ENCODE data around the gene HSPD1.

Gene HSPD1

GRCh38 chr2:197499594-197500502 lies at the start of gene HSPD1, which contains the start of gene HSPE1:
HSPD1 (minus strand) TSS chr2:197499840; CDS start chr2:197498848, 992 bp downstream.
HSPE1 (plus strand) TSS chr2:197500379; CDS start chr2:197500437, 58 bp downstream.
- DNase-seq (ENCODE audit: low read depth): peak; percentile 95

GRCh38 chr2:197548582-197548981 lies 48.9 kb upstream of the HSPD1 start:
- no peak for DNase-seq (ENCODE audit: low read depth)

DNA sequence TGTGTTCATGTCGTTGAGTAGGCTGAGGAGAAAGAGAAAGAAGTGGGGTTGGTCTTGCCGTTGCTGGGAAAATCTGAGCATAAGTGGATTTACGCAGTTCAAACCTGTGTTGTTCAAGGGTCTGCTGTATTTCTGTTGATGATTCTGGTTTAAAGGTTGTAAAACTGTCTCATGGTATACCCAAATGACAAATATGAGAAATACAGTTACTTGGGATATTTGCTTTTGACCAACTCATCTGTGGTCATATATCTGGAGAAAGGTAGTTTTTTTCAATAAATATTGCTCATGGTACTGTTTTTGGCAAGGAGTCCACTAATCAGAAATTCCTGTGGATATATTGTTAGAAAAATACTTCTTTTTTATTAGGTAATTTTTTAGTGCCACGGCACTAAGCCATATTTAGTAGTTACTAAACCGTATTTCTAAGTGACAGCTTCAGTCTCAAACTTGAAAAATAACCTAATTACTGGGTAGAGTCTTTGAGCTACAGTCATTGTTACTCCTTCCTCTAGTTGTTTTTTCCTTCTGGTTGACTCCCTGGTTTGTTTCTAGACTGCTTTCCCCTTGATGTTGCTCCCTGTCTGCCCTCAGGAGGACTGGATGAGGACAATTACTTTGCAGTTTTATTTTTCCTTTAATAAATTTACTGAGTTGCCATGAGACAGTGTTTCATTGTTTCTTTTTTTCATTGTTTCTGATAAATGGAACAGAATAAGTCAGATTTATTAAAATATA lies 47.7 kb upstream of the HSPD1 start:
- DNase-seq (ENCODE audit: low read depth): no peak

- no peak for DNase-seq (ENCODE audit: low read depth)
Measured at GRCh38 chr2:197543206-197543605, 43.6 kb upstream of the HSPD1 start.

DNA sequence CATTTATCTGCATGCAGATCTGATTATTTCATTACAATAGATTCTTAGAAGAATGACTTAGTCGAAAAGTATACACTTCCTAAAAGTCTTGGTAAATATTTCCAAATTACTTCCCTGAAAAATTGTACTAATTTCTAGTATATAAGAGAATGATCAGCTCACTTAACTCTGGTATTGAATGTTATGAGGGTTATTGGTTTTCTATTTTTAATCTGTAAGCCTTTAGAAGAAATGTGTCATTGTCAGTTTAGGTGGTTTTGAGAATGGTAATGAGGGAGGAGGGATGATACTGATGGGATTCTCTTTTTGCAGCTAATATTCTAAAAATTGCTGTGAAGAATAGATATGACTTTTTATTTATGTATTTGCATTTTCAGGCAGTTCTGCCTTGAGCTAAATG lies 40.1 kb upstream of the HSPD1 start:
- DNase-seq (ENCODE audit: low read depth): no peak

- DNase-seq (ENCODE audit: low read depth): no peak
Measured at GRCh38 chr2:197538412-197538811, 38.8 kb upstream of the HSPD1 start.

DNA sequence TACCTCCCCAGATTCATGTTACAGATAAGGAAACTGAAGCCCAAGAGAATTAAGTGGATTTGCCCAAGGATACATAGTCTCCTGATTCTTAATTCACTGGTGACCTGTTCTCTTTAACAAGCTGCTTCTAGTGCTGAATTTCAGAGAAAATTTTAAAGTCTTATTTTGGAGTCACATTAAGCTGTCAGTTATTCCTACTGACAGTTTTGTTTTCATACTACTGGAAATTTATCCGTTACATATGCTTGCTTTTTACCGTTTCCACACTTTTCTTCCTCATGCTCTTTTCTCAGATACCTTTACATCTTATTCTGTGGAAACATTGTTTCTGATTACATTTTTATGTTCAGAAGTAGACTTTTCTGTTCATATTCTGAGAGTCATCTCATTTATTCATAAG lies 17.5 kb upstream of the HSPD1 start:
- DNase-seq (ENCODE audit: low read depth): no peak

DNA sequence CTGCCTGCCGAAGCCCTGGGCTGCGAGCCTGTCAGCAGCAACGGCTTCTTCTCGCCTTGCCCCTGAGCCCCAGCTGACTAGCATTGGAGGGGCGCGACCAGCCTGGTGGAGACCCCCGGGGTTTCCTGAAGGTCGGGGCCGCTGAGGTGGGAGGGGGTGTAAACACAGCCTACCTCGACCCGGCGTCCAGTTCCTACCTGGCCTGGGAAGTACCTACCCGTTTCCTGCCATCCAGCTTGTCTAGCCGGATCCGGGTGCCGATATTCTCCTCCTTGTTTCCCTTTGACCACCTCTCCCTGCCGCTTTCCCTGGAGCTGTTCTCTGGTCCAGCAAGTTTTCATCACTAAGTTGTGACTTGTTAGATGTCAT lies 16.7 kb upstream of the HSPD1 start:
- peak; percentile 12 for DNase-seq (ENCODE audit: low read depth)

- DNase-seq (ENCODE audit: low read depth): peak; percentile 89
Measured at GRCh38 chr2:197515739-197516392, 16.2 kb upstream of the HSPD1 start, which contains the start of gene MOB4. MOB4 (plus strand) TSS chr2:197516066; CDS start chr2:197516087, 21 bp downstream.

DNA sequence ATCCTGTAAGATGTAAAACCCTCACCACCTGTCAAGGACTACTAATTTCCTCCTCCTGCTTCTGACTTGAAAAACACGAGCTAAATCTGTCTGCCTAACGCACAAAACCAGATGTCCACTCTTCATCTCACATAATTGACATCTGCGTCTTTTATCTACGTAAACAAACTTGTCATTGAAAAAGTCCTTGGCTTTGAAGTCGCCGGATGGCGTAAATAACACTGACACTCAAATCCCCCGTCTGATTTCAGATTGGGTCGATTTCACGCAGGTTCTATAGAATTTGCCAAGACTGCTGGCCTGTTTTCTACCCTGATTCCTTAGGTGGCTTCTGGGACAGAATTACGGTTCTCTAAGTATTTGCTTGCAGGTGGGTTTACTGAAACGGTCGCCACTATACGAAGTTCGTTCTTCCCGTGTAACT lies 15.7 kb upstream of the HSPD1 start:
- DNase-seq (ENCODE audit: low read depth): no peak

- no peak for DNase-seq (ENCODE audit: low read depth)
Measured at GRCh38 chr2:197514754-197515153, 15.1 kb upstream of the HSPD1 start.

- no peak for DNase-seq (ENCODE audit: low read depth)
Measured at GRCh38 chr2:197513915-197514314, 14.3 kb upstream of the HSPD1 start.

GRCh38 chr2:197506658-197507057 lies 7.0 kb upstream of the HSPD1 start:
- no peak for DNase-seq (ENCODE audit: low read depth)

GRCh38 chr2:197504512-197504911 lies 4.9 kb upstream of the HSPD1 start:
- DNase-seq (ENCODE audit: low read depth): no peak

- DNase-seq (ENCODE audit: low read depth): no peak
Measured at GRCh38 chr2:197504000-197504399, 4.4 kb upstream of the HSPD1 start.

- DNase-seq (ENCODE audit: low read depth): no peak
Measured at GRCh38 chr2:197502685-197503084, 3.0 kb upstream of the HSPD1 start.

DNA sequence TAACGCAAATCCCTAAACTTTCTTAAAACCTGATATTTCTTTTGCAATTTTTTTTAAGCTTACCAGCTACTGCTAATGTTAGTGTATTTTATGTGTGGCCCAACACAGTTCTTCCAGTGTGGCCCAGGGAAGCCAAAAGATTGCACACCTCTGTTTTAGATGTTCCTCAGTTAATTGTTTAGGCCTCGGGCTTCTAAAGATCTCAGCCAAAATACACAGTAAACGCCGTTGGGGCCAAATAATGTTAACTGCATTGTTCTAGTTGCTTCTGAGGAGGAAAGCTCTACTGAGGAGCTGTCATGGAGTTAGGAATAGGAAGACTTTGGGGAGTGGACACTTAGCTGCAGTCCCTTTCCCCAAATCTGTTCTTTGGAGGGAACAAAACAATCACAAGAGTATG lies 2.6 kb upstream of the HSPD1 start:
- no peak for DNase-seq (ENCODE audit: low read depth)

- no peak for DNase-seq (ENCODE audit: low read depth)
Measured at GRCh38 chr2:197500503-197501131, 977 bp upstream of the HSPD1 start.

DNA sequence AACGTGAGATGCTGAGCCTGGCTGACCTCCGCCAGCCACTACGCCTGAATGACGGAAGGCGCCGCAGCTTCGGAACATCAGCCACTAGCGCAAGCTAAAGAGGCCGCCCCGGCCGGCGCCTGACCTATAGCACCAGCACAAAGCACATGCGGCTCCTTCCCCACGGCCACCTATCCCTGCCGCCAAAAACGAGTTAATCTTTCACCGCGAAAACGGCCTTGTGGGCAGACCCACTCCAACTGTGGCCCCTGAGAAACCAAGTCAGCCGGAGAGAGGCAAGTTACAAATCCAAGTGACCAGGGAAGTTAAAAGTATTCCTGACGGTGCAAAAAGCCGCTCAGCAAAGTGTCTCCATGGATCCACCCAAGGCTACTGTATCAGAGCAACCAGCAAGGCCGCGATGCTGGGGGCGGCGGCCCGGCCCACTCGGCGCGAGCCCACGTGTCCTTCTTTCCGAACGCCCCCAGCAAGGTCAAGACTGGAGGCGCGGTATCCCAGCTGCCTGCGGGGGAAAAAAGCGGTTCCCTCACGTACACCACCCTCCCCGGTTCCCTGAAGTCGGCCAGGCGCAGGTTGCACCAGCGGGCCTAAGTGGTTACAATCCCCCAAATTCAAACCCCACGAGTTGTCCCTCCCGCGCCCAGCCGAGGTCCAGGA lies 575 bp downstream of the HSPD1 start:
- DNase-seq (ENCODE audit: low read depth): peak; percentile 16

GRCh38 chr2:197498235-197498936 lies 1.3 kb downstream of the HSPD1 start:
- no peak for DNase-seq (ENCODE audit: low read depth)

DNA sequence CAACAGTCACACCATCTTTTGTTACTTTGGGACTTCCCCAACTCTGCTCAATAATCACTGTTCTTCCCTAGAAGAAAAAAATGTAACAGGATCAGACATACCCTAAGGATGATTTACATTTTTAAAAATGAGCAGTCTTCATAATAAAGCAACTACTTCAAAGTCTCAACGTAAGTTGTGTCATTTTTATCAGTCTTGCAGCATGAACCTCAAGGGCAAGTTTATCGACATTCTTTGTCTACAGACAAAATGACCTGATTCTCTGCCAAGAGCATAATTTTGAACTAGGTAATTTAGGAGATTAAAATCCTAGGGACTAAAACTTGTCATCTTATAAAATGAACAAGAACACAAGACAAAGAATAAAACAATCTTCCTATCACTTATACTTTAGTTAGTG lies 2.3 kb downstream of the HSPD1 start:
- no peak for DNase-seq (ENCODE audit: low read depth)

Measured in T-helper 22 cell (primary cell).